GM13977 (cell line): ENCODE results near the gene DTX1.

Experiments
- DNase-seq: peaks from one replicate; pipeline ENCODE4 v3.0.0; 2012; ENCODE audit warnings: low spot score
- in situ Hi-C: fragments of 300-500 bp; cut with MboI; formaldehyde crosslinking; loops from one replicate; pipeline ENCODE4 v1.12.0; 2022; ENCODE audit warnings: low sequenced_read_pairs, low pct_unique_long_range_greater_than_20kb, mixed read lengths, inconsistent platforms; ENCODE audit not compliant: unreplicated experiment
- TF ChIP-seq, protein P1 (sequence below): IDR thresholded peaks from 2 replicates; pipeline ENCODE4 v1.5.1; 2012; ENCODE audit warnings: mild to moderate bottlenecking, control low read depth; ENCODE audit not compliant: insufficient read depth; ENCODE audit errors: extremely low read depth, missing control alignments

DTX1 gene

GRCh38 chr12:113052326-113052725 is 4.2 kb upstream of the DTX1 start:
- in situ Hi-C loops = loop anchor here (5.0 kb wide), 1 partner anchor 45 kb away; no protein-coding TSS in a partner anchor
- no peak for DNase-seq
- TF ChIP-seq, protein P1, sequence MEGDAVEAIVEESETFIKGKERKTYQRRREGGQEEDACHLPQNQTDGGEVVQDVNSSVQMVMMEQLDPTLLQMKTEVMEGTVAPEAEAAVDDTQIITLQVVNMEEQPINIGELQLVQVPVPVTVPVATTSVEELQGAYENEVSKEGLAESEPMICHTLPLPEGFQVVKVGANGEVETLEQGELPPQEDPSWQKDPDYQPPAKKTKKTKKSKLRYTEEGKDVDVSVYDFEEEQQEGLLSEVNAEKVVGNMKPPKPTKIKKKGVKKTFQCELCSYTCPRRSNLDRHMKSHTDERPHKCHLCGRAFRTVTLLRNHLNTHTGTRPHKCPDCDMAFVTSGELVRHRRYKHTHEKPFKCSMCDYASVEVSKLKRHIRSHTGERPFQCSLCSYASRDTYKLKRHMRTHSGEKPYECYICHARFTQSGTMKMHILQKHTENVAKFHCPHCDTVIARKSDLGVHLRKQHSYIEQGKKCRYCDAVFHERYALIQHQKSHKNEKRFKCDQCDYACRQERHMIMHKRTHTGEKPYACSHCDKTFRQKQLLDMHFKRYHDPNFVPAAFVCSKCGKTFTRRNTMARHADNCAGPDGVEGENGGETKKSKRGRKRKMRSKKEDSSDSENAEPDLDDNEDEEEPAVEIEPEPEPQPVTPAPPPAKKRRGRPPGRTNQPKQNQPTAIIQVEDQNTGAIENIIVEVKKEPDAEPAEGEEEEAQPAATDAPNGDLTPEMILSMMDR = no peak

- peak; percentile 25 for DNase-seq
- TF ChIP-seq, protein P1 = no peak
- in situ Hi-C loops = loop anchor here (5.0 kb wide), 1 partner anchor 42 kb away; no protein-coding TSS in a partner anchor
Observed at GRCh38 chr12:113054948-113055486, 1.5 kb upstream of the DTX1 start.

DNA sequence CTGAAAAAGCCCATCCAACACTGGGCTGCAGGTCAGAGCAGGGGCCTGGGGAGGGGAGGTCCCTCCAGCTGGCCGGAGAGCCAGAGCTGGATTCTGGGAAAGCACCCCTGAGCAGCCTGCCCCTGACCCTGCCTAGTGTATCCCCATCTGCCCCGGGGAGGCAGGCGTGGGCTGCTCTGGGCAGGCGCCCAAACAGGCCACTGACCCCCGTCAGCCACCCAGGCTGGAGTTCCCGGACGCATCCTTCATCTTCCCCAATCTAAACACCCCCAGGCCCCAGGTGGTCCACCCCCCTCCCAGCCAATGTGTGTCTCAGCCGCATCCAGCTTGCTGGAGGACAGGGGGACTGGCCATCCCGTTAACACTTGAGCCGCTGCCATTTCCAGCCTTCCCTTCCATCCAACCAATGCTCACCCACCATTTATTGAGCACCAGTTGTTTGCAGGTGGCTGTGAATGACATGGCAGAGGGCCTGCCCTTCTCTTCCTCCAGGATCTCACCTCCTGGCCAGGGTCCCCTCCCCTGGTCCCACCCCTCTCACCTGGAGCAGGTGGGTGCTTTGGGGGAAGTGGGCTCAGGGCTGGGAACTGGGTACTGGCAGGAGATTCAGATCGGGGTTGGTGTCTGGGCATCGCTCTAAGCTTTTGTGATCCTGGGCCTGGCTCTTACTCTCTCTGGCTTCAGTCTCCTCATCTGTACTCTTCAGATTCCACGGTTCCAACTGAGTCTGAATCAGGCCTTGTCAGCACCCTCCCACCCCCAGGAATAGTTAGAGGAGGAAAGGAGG is 743 bp upstream of the DTX1 start:
- TF ChIP-seq, protein P1 = no peak
- in situ Hi-C loops = no loop called here
- DNase-seq = peak; percentile 24

- TF ChIP-seq, protein P1 = no peak
- DNase-seq = no peak
- in situ Hi-C loops = no loop called here
Observed at GRCh38 chr12:113056381-113056630, 224 bp upstream of the DTX1 start.

DNA sequence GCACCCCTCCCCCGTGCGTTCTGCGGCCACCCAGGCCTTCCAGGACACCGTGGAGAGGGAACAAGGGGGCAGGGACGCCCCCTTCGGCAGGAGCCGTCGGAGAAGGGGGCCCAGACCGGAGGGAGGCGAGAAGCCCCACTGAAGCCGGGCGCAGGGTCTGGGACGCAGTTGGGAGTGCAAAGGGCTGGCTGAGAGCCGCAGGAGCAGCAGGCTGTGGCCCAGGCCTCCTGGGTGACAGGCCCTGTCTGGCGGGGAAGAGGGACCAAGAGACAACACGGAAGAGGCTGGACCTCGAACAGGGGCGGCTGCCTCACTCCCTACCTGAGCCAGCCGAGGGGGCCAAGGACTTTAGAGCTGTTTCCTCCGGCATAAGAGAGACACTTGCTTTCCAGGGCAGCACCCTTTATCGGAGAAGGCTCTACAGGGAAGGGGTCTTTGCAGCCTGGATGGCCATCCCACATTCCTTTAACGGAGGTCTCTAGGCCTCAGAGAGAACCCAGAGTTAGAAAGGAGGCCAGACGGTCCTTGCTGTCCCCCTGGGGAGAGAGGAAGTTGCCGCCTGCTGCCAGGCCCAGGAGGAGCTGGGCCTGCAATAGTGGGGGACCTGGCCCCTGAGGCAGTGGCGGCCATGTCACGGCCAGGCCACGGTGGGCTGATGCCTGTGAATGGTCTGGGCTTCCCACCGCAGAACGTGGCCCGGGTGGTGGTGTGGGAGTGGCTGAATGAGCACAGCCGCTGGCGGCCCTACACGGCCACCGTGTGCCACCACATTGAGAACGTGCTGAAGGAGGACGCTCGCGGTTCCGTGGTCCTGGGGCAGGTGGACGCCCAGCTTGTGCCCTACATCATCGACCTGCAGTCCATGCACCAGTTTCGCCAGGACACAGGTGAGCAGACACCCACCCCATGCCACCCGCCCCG is 1.3 kb downstream of the DTX1 start:
- peak; percentile 34 for DNase-seq
- TF ChIP-seq, protein P1 = no peak
- in situ Hi-C loops = no loop called here

- TF ChIP-seq, protein P1 = no peak
- in situ Hi-C loops = no loop called here
- no peak for DNase-seq
Observed at GRCh38 chr12:113058553-113058952, 2.0 kb downstream of the DTX1 start.
